HK-2 (cell line): ENCODE data around the gene S100A4.

ENCODE experiments used
- DNase-seq: peaks from one replicate; pipeline ENCODE4 v3.0.0-alpha.2; 2018; ENCODE audit not compliant: unreplicated experiment

The S100A4 gene

DNA sequence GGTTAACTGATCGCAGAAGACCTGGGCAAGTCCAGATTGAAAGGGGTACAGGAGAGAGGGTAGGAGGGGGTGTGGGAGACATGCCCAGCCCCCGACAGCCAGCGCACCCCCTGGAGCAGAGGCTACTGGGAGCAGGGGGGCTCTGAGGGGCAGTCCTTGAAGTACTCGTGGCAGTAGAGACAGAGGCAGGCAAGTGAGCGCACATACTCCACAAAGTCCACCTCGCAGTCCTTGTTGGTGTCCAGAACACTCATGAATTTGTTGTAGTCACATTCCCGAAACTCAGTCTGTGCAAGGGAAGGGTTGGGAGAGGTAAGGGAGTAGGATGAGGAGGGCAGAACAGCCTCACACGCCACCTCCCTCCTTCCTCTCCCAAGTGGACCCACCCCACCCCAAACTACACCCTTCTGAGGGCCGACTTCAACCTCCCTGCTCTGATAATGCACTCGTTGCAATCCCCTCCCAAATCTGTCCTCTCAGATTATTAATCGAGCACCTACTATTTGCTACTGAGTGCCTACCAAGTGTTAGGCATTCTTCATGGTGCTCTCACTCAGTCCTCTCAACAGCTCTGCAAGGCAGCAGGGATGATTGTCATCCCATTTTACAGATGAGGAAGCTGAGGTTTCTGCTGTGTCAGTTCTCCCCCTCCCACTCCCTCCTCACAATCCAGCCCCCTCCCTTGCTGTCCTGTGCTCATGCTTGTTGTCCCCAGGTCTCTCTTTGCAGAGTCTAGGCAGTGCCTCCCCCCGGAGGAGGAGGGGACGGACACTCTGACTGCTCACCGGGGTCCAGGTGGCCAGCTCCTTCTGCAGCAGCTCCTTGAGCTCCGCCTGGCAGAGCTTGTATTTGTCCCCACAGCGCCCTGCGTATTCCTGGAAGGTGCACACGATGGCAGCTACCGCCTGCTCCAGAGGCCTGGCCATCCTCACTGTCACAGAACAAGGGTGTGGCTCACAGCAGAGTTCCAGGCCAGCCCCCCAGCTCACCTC, 2.2 kb upstream of the S100A4 start:
- no peak for DNase-seq

GRCh38 chr1:153546796-153547559, 1.4 kb upstream of the S100A4 start:
- DNase-seq, result no peak

GRCh38 chr1:153546371-153546770, 765 bp upstream of the S100A4 start:
- DNase-seq, result no peak

GRCh38 chr1:153544453-153545066, 1.0 kb downstream of the S100A4 start:
- DNase-seq, result no peak

GRCh38 chr1:153543736-153544135, 1.9 kb downstream of the S100A4 start:
- no peak for DNase-seq

DNA sequence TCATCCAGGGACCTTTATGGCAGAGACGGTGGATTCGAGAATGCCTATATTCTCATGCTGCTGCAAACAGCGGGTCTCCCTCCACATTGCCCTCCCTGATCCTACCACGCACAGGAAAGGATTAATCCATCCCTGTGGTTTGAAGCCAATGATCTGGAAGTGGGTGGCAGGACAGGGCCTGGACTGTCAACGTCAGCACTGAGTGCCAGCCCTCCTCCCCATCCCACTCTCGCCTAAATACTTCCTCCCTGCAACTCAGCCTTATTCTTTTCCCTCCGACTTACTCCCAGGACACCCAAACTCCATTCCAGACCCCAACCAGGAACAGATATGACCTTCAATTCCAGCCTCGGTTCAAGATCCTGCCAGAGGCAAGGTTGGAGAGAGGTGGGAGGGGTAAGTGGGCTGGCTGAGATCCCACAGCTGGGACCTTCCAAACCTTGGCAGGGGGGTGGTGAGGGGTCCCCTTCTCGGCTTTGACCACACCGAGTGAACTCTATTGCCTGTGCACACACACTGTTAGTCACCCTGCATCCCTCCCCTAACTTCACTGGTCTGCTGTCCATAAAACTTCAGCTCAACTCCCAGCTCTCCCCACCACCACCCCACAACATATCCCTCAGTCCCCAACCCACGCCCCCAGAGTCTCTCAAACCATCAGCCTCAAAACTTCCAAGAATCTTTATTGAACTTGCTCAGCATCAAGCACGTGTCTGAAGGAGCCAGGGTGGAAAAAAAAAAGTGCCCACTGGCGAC, 2.5 kb downstream of the S100A4 start:
- no peak for DNase-seq

DNA sequence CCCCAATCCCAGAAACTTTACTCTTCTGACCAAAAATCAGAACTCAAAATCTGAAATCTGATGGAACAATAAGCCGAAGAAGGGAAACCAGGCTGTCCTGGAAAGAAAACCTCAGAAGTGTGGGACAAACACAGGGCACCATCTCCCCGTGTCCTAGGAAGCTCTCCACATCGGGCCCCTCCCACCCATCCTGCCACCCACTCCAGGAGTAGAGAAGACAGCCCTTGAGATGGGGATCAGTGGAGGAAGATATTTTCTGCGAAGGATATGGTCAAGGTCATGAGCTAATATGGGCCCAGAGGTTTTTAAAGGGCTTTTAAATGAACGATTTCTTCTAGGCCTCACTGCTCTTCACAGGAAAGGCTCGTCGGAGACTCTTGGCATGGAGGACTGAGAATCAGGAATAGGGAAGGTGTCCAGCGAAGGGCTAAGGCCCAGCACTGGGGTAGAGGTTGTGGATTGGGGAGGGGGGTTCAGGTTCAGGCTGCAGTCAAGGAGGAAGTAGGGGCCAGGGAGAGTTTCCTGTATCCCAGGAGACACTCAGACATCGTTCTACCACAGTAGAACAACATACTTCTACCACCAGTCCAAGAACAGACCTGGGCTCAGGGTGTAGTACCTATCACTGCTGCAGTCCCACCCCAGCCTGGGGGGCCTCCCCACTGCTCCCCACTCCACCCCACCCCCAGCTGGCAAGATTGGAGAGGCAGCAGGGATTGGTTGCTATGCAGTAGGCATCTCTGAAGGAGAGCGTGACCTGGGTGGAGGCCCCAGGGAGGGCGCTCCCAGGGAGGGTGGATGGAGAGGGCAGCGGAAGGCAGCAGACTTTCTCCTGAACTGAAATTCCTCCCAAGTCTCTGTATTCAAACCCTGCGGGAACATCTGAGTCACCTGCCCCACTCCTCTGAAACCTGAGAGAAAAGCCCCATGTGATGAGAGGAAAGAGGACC, 3.7 kb downstream of the S100A4 start:
- no peak for DNase-seq

DNA sequence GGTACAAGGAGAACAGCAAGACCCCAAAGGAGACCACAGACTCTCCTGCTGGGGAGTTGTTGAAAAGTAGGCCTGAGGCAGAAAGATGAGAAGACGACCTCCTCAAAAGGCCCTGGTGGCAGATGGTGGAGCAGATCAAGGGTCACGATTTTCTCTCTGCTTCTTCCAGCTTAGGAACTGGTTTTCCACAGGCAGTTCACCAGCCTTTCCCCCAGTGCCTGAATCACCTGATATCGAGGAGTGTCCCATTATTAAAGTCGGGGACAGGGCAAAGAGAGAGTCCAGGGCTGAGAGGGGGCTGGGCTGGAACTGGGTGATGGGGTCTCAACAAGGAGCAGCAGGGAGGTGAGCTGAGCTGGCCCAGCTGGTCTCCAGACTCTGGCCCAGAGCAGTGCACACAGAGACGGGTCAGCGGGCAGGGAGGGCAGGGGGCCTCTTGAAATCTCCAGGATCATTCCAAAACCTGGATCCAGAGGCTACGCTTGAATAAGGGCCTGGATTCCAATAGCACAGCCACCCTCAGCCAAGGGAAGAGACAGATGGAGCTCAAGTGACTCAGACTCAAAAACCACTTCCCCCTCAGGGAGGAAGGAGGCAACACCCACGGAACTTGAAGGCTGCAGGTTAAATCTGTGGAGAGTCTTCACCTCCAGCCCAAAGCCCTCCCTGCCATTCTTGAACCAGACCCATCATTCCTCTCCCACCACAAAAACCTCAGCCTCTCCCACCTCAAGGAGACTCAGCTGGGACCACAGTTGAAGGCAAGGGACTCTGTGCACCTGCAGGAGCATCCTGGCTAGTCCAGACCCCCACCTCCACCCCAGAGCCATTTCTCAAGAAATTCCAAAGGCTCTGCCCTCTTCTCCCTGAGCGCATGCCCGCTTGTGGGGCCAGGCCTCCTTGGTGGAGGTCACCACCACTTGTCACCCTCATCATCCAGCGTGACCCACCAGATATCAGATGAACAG, 4.9 kb downstream of the S100A4 start, which contains the start of gene S100A5:
TSS of gene S100A5 (minus strand) at position 541 of the 968 bp plus-strand sequence. CDS start 743 bp downstream, outside the sequence.
- peak; percentile 42 for DNase-seq

DNA sequence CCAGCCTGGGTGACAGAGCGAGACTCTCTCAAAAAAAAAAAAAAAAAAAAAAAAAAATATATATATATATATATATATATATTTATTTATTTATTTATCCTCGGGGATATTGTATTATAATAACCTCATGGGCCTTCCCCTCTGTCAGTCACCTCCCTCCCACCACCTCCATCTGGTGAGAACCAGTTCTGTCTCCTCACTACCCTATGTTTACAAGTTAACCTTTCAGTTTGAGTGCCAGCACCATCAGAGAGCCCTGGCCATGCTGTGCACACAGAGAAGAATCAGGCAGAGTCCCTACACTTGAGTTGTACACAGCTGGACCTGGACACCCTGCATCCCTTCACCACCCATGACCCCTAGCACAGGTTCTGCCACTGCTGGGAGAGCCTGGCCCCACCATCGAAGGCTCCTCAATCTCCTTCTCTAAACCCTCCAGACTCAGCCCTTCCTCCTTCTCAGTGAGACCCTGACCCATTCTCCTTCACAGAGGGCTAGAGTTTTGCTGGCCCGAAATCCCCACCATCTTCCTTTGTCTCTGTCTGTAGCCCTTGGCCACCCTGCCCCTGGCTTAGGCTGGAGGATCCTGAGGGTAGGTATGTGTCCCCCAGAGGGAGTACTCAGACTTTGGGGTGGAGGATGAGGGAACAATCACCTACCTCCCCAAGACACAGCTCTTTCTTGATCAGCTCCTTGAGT, 6.1 kb downstream of the S100A4 start:
- no peak for DNase-seq

DNA sequence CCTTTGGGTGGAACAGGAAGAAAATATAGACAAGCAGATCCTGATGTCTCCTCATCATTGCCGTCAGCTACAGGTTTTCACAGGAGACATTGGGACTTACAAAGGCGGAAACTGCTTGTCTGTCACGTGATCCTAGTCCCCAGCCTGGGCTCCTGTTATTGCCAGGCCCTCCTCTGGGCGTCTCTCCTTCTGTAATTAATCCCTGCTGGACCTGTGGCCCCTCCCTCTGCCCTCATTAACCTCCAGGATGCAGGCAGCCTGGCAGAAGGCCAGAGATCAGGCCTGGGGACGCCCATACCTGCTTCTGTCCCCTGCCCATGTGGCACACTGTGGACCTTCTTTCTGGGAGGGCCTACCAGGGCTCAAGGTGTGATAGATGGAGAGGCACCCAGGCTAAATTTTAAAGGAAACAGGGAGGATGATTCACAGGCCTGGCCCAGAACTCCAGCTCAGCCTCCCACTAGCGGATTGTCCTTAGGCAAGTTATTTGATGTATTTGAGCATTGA, 7.2 kb downstream of the S100A4 start:
- no peak for DNase-seq

DNA sequence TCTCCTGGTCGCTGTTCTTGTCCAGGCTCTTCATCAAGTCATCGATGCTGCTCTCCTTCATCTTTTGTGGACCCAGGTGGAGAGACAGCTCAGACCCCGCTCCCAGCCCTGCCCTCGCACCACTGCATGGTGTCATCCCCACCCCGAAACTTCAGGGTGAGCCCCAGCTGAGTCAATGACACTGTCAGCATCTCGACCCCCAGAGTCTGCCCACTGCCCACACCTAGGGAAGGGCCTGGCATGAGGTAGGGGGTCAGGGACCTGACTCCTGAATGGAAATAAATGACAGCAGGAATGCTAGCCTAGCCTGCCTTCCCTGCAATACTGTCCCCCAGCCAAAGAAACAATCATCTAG, 8.3 kb downstream of the S100A4 start:
- no peak for DNase-seq

DNA sequence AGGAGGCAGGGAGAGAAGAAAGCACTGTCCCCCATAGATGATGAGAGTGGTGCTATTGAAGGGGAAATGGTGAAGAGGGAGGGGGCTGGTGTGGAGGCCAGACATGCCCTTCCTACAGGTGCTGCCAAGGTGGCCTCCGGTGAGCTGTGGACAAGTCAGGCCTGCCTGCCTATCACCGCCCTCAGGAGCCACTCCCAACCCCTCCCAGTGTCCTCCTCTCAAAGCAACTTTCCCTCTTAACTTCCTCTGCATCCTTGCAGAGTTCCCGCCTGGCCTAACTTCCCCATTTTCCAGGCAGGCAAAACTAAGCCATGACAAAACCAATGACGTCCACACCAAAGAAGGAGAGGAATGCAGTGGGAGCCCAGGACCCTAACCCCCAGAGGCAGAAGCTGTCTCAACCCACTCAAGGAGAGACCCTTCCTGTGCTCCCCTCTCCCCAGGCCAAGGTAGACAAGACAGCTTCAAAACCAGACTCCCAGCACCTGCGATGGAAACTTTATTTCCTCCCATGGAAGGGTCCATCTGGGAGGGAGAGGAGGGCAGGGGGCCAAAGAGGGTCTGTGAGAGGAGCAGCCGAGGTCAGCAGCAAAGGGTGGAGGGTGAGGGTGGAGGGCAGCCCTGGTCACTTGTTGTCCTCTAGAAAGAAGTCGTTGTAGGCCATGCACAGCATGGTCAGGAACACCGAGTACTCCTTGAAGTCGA, 8.8 kb downstream of the S100A4 start:
- no peak for DNase-seq

GRCh38 chr1:153536012-153536670, 9.5 kb downstream of the S100A4 start:
- peak; percentile 93 for DNase-seq

DNA sequence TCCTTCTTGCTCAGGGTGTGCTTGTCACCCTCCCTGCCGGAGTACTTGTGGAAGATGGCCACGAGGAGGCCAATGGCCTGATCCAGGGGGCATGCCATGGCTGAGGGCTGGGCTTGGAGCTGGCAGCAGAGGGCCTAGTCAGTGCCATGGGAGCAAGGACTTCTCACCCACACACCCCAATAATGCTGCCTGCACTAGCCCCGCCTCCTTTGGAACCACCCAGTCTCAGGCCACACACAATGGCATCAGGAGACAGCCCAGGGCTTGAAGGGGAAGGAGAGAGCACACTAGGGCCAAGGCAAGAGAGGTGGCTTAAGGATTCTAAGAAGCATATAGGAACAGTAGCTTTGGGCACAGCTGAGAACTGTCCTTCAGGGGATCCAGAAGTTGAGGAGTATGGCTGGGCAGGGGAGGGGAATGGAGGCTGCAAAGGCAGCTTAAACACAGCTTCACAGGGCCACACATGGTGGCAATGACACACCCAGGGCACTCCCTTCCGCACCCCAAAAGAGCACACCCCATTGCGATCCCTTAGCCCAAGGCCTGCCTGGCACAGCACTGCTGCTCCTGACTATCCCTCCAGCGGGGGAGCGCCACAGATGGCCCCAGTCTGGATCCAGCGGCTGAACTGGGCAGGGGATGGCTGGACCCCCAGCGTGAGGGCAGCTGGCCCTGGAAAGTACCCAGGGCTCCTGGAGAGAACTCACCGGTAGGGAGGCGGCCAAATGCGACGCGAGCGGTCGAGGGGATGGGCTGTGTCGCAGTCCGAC, 10.2 kb downstream of the S100A4 start, which contains the start of gene S100A6:
TSS of gene S100A6 (minus strand) at position 750 of the 770 bp plus-strand sequence. CDS start at position 98, 652 bp downstream.
- DNase-seq, result peak; percentile 54

DNA sequence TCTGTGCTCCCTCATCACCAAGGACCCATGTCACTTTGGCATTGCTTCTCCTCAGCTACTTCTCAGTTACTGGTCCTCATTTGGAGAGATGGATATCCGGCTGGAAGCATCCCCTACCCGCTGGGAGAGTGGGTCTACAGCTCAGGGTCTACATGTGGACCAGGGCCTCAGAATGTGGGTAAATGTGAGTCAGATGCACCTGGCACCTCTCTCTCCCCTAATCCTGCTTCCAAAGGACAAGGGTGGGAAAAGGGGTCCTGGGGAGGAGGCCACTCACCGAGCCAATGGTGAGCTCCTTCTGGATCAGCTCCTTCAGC, 10.7 kb downstream of the S100A4 start:
- DNase-seq, result no peak

GRCh38 chr1:153534226-153534924, 11.2 kb downstream of the S100A4 start:
- no peak for DNase-seq
